ENCODE measurements around the gene PCNA.

PCNA gene

DNA sequence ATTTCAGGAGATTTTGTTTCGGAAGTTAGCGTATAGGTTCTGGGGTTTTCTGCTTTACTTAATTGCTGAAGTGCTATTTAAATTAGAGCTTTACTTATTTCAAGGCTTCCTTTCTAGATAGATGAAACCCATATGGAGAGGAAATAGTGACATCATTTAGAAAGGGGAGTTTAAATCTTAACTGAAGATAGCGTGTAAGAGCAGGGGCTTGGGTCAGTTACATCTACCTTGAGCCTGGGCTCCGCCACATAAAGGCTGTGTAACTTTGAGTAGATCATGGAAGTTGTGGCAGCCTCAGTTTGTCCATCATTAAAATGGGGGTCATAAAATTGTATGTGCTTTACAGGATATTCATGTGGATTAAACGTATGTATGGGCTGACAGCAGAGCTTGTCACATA, 11.7 kb upstream of the PCNA start:
- TF ChIP-seq FOXP2 (optimal IDR thresholded peaks at IDR 0.05; ENCODE audit: borderline replicate concordance, extremely low read depth, extremely low read length, insufficient read depth) (no peak), SIN3A (IDR thresholded peaks at IDR 0.05; ENCODE audit: borderline replicate concordance, insufficient read depth, low read length) (no peak)

DNA sequence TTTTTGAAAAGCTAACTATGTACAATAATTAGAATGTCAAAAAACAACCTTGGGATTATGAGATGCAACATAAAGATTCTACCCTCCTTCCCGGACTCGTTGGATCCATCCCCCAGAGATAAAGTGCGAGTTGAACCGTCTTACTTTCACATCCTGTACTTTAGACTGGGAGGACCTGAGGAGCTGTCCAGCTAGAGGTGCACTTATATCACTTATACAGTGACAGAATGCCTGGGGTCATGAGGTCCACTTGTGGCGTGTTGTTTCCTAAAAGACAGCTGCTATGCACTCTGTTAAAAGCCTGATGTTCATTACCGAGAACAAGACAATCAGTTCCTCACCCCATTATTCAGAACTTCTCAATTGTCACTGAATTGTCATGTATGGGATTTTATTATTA, 9.1 kb upstream of the PCNA start:
- no peak for TF ChIP-seq FOXP2 (optimal IDR thresholded peaks at IDR 0.05; ENCODE audit: borderline replicate concordance, extremely low read depth, extremely low read length, insufficient read depth)
- TF ChIP-seq, protein P1, sequence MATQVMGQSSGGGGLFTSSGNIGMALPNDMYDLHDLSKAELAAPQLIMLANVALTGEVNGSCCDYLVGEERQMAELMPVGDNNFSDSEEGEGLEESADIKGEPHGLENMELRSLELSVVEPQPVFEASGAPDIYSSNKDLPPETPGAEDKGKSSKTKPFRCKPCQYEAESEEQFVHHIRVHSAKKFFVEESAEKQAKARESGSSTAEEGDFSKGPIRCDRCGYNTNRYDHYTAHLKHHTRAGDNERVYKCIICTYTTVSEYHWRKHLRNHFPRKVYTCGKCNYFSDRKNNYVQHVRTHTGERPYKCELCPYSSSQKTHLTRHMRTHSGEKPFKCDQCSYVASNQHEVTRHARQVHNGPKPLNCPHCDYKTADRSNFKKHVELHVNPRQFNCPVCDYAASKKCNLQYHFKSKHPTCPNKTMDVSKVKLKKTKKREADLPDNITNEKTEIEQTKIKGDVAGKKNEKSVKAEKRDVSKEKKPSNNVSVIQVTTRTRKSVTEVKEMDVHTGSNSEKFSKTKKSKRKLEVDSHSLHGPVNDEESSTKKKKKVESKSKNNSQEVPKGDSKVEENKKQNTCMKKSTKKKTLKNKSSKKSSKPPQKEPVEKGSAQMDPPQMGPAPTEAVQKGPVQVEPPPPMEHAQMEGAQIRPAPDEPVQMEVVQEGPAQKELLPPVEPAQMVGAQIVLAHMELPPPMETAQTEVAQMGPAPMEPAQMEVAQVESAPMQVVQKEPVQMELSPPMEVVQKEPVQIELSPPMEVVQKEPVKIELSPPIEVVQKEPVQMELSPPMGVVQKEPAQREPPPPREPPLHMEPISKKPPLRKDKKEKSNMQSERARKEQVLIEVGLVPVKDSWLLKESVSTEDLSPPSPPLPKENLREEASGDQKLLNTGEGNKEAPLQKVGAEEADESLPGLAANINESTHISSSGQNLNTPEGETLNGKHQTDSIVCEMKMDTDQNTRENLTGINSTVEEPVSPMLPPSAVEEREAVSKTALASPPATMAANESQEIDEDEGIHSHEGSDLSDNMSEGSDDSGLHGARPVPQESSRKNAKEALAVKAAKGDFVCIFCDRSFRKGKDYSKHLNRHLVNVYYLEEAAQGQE (IDR thresholded peaks at IDR 0.05; ENCODE audit: insufficient read depth in 1 of 2, low read depth in 2 of 2, low read length in 2 of 2), result peak; percentile 60 to 86; a peak in 3 of 4 replicates

DNA sequence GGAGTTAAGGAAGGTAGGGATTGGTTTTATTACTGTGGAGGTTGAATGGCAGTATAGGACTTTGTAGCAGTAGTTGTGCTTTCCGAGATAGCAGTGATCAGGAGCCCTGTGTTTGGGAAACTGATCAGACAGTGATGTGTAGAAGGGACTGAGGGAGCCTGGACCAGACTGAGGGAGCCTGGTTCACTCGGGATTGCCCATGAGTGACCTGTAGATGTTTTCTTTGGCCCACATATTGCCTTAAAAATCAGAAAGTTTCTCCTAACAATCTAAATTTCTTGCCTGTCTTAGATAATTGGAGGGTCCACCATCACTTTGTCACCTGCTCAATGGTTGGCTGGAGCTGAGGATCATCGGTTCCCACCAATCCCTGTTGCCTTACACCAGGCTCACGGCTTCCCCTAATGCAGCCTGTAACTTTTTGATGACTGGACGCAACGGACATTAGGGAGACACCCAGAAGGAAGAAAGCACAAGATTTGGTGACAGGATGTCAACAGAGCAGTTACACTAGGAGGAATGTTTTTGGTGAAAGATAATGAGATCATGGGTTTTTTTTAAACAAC, 8.2 kb upstream of the PCNA start:
- TF ChIP-seq FOXP2 (optimal IDR thresholded peaks at IDR 0.05; ENCODE audit: borderline replicate concordance, extremely low read depth, extremely low read length, insufficient read depth) (no peak), SIN3A (IDR thresholded peaks at IDR 0.05; ENCODE audit: borderline replicate concordance, insufficient read depth, low read length) (no peak), TAF1 (IDR thresholded peaks at IDR 0.05; ENCODE audit: borderline replicate concordance, insufficient read depth, low read length) (no peak), POLR2AphosphoS5 (IDR thresholded peaks at IDR 0.05; ENCODE audit: low read depth, low read length) (no peak)
- TF ChIP-seq, protein P1 (IDR thresholded peaks at IDR 0.05; ENCODE audit: insufficient read depth in 1 of 2, low read depth in 2 of 2, low read length in 2 of 2), result no peak

DNA sequence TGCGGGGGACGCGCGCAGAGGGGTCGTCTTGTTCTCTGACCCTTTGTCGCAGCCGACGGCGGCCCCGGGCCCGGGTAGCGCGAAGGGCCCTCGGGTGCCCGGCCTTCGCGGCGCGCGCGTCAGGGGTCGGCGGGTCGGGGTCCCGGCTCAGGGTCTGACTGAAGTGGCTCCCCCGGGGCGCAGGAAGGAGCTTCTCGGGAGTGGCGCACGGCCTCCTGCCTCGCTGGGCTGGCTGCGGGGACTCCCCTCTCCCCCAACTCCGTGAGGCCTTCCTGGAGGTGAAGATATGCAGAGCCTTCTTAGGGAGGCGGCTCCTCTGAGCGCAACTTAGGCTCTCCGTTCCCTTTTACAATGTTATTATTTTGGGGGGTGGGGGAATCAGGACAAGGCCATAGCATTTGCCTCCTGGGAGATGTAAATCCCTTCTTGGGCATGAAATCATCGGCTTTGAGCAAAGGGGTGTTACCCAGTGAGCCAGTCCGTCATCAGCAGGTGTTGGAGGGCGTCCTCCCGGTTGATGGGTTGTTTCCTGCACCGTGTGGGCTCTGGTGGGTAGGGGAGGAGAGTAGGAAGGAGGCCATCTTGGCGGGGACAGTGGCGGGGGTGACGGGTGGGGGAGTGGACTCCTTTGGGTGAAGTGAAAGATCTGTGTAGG, 7.6 kb upstream of the PCNA start:
- TF ChIP-seq SIN3A (IDR thresholded peaks at IDR 0.05; ENCODE audit: borderline replicate concordance, insufficient read depth, low read length), result no peak
- TF ChIP-seq, protein P1 (IDR thresholded peaks at IDR 0.05; ENCODE audit: insufficient read depth in 1 of 2, low read depth in 2 of 2, low read length in 2 of 2), result no peak
- TF ChIP-seq FOXP2 (optimal IDR thresholded peaks at IDR 0.05; ENCODE audit: borderline replicate concordance, extremely low read depth, extremely low read length, insufficient read depth), result peak; percentile 12

DNA sequence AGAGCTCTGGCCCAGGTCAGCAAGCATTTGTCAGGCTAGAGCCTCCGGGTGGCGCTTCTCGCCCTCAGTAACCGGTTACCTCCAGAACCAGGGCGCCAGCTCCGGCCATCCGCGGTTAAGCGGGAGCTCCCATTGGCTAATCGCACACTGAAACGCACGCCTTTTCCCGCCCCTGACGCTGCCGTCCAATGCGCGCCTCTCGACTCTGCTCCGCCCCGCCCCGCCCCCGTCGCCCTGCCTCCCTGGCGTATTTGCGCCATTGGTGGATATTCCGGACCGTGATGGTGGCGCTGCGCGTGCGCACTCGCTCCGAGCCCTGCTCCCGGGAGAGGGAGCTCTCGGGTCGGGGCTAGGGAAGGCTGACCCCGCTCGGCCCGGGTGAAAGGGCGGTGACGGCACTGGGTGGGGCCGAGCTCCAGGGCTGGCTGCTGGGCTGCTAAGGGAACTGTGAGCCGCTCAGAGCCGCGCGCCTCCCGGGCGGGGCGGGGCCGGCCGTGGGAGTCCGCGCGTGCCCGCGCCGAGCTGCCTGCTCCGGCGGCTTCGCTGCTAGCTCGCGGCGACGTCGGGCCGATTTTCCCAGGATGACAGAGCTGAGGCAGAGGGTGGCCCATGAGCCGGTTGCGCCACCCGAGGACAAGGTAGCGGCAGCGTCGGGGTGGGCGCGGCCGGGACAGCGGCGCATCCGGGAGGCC, 6.9 kb upstream of the PCNA start, which contains the start of gene CDS2:
TSS of gene CDS2 (plus strand) at position 497 of the 692 bp plus-strand sequence. CDS start at position 582, 85 bp downstream.
- TF ChIP-seq SIN3A (IDR thresholded peaks at IDR 0.05; ENCODE audit: borderline replicate concordance, insufficient read depth, low read length), result peak; percentile 40; the same call in 1 of the 2 replicates
- TF ChIP-seq POLR2AphosphoS5 (IDR thresholded peaks at IDR 0.05; ENCODE audit: low read depth, low read length), result no peak; the same call in 1 of the 2 replicates
- TF ChIP-seq, protein P1 (IDR thresholded peaks at IDR 0.05; ENCODE audit: insufficient read depth in 1 of 2, low read depth in 2 of 2, low read length in 2 of 2), result peak in 1 of 2 experiments; percentile 49; a peak in 1 of 4 replicates
- TF ChIP-seq TAF1 (IDR thresholded peaks at IDR 0.05; ENCODE audit: borderline replicate concordance, insufficient read depth, low read length), result 0 out of 2 replicates have a peak, but pooled peaks have one; percentile 43
- TF ChIP-seq FOXP2 (optimal IDR thresholded peaks at IDR 0.05; ENCODE audit: borderline replicate concordance, extremely low read depth, extremely low read length, insufficient read depth), result peak; percentile 22

All from PFSK-1 (cell line).